Endodermal cell (in vitro differentiated cells): ENCODE results near the gene PLXDC1. TPM values are rescaled to one million over a fixed set of nuclear protein-coding genes. Genes with fewer than 3 reads are reported as not detected.

Experiments
- DNase-seq: peaks from one replicate; pipeline ENCODE4 v3.0.0-alpha.2; 2017
- H3K27ac ChIP-seq: 2 replicates; pipeline ENCODE4 v1.5.1; 2013; ENCODE audit warnings: mild to moderate bottlenecking, low read depth, low read length, moderate library complexity
- H3K27me3 ChIP-seq: 2 replicates; pipeline ENCODE4 v1.6.1; 2013; ENCODE audit warnings: mild to moderate bottlenecking, low read length, moderate library complexity; ENCODE audit not compliant: insufficient read depth, control insufficient read depth, poor library complexity, severe bottlenecking
- H3K36me3 ChIP-seq: 2 replicates; pipeline ENCODE4 v1.7.0; 2013; ENCODE audit warnings: mild to moderate bottlenecking, low read length, moderate library complexity; ENCODE audit not compliant: control insufficient read depth, insufficient read depth
- H3K4me1 ChIP-seq: one replicate; pipeline ENCODE4 v1.7.0; 2013; ENCODE audit warnings: low read length; ENCODE audit not compliant: control insufficient read depth, insufficient read depth
- H3K4me3 ChIP-seq: 2 replicates; pipeline ENCODE4 v1.5.1; 2013; ENCODE audit warnings: mild to moderate bottlenecking, low read length, moderate library complexity
- H3K9ac ChIP-seq: 2 replicates; pipeline ENCODE4 v1.6.1; 2013; ENCODE audit warnings: mild to moderate bottlenecking, low read length, moderate library complexity; ENCODE audit not compliant: poor library complexity, severe bottlenecking; ENCODE audit errors: extremely low read depth
- H3K9me3 ChIP-seq: 2 replicates; pipeline ENCODE4 v1.6.1; 2013; ENCODE audit warnings: mild to moderate bottlenecking, low read length, moderate library complexity; ENCODE audit not compliant: control insufficient read depth
- H3K27ac Mint-ChIP-seq: 2 replicates; pipeline ENCODE4 v1.8.0; 2020; ENCODE audit warnings: mixed read lengths
- H3K27me3 Mint-ChIP-seq: 2 replicates; pipeline ENCODE4 v1.8.0; 2021; ENCODE audit warnings: mild to moderate bottlenecking, mixed read lengths; ENCODE audit not compliant: insufficient read depth
- H3K36me3 Mint-ChIP-seq: 2 replicates; pipeline ENCODE4 v1.8.0; 2020; ENCODE audit warnings: low read depth, mixed read lengths
- H3K4me1 Mint-ChIP-seq: 2 replicates; pipeline ENCODE4 v1.8.0; 2020; ENCODE audit warnings: mixed read lengths
- H3K4me3 Mint-ChIP-seq: 2 replicates; pipeline ENCODE4 v1.8.0; 2020; ENCODE audit warnings: mild to moderate bottlenecking, moderate library complexity, mixed read lengths
- H3K9me3 Mint-ChIP-seq: 2 replicates; pipeline ENCODE4 v1.8.0; 2020; ENCODE audit warnings: mild to moderate bottlenecking, mixed read lengths
- whole genome bisulfite sequencing, 2 experiments: methylation state at CpG; one replicate each; pipeline versions ENCODE4 v1.1.5 to v1.1.7; 2013; ENCODE audit warnings: missing lambda C conversion rate in 2 of 2, mixed read lengths in 1 of 2; ENCODE audit not compliant: insufficient coverage in 1 of 2, insufficient read length in 1 of 2; 5-methylcytosine and 5-hydroxymethylcytosine counted together
- total RNA-seq, 2 donors: library from RNA; stranded (reverse); fragmentation: NEBNext Ultra II Directional in 1 of 2; extraction: Animal tissue kit (Norgen Biotek cat#: 25700) in 1 of 2; gene quantifications; 2 replicates in 1 of 2; 3 replicates in 1 of 2; pipeline ENCODE4 v1.2.1, GENCODE V29; 2021
- TF ChIP-seq, protein P1 (sequence below): fragments of 200-600 bp; sonication (generic); conservative IDR thresholded peaks from 2 replicates; pipeline ENCODE4 v1.5.0; 2021; ENCODE audit warnings: antibody characterized with exemption, mild to moderate bottlenecking

The PLXDC1 gene
- total RNA-seq, 2 donors from 2014 or later = 9.0 TPM

DNA sequence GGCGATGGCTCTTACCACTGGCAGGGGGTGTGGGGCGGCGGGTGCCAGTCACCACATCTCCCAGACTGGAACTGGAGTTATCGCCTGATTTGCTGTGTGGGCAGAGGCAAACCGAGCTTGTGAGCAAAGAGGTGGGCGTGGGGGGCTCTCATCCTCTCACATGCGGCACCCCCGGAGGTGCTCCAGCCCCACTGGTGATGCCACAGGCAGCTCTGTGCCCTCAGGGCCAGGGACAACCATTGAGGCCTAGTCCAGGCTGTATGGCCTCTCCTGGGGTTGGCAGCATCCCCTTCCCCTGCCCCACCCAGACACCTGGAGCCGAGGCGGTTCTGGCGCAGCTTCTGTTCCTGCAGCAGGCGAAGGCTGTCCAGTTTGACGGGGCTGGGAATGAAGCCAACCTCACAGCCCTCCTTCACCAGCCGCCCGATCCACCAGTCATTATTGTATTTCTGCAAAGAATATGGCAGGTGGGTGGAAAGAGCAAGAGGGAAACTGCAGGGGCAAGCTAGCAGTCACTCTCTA is 35.1 kb upstream of the PLXDC1 start:
- Histone ChIP-seq H3K4me3 (no peak overlapping the region), H3K27ac (no peak overlapping the region), H3K27me3 (no peaks in the 10 kb centered on the region), H3K9me3 (no peaks in the 10 kb centered on the region), H3K36me3 (peaks cover 18% of the 10 kb centered on the region), H3K4me1 (no peaks in the 10 kb centered on the region), H3K9ac (no peak overlapping the region)
- H3K27me3 Mint-ChIP-seq = no peaks in the 10 kb centered on the region
- 91% methylated on average over 9 to 15 of the region's 15 CpGs for WGBS, 2 experiments
- H3K9me3 Mint-ChIP-seq = no peaks in the 10 kb centered on the region
- H3K4me1 Mint-ChIP-seq = no peaks in the 10 kb centered on the region
- no peak overlapping the region for H3K4me3 Mint-ChIP-seq
- no peak overlapping the region for H3K27ac Mint-ChIP-seq
- peaks cover 29% of the 10 kb centered on the region for H3K36me3 Mint-ChIP-seq
- no peak for DNase-seq
- TF ChIP-seq, protein P1, sequence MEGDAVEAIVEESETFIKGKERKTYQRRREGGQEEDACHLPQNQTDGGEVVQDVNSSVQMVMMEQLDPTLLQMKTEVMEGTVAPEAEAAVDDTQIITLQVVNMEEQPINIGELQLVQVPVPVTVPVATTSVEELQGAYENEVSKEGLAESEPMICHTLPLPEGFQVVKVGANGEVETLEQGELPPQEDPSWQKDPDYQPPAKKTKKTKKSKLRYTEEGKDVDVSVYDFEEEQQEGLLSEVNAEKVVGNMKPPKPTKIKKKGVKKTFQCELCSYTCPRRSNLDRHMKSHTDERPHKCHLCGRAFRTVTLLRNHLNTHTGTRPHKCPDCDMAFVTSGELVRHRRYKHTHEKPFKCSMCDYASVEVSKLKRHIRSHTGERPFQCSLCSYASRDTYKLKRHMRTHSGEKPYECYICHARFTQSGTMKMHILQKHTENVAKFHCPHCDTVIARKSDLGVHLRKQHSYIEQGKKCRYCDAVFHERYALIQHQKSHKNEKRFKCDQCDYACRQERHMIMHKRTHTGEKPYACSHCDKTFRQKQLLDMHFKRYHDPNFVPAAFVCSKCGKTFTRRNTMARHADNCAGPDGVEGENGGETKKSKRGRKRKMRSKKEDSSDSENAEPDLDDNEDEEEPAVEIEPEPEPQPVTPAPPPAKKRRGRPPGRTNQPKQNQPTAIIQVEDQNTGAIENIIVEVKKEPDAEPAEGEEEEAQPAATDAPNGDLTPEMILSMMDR = no peak

- Histone ChIP-seq H3K4me1 (no peaks in the 10 kb centered on the region), H3K27me3 (no peaks in the 10 kb centered on the region), H3K36me3 (peaks cover 22% of the 10 kb centered on the region), H3K9me3 (no peaks in the 10 kb centered on the region), H3K9ac (no peak overlapping the region), H3K27ac (no peak overlapping the region), H3K4me3 (no peak overlapping the region)
- TF ChIP-seq, protein P1 = no peak
- Mint-ChIP-seq H3K4me3 (no peak overlapping the region), H3K9me3 (no peaks in the 10 kb centered on the region), H3K27me3 (no peaks in the 10 kb centered on the region), H3K36me3 (peaks cover 34% of the 10 kb centered on the region), H3K27ac (no peak overlapping the region), H3K4me1 (no peaks in the 10 kb centered on the region)
- WGBS, 2 experiments = 88 to 100% methylated on average over 3 to 10 of the region's 10 CpGs
- DNase-seq = no peak
These were observed 32.3 kb upstream of the PLXDC1 start for GRCh38 chr17:39183720-39184119.

DNA sequence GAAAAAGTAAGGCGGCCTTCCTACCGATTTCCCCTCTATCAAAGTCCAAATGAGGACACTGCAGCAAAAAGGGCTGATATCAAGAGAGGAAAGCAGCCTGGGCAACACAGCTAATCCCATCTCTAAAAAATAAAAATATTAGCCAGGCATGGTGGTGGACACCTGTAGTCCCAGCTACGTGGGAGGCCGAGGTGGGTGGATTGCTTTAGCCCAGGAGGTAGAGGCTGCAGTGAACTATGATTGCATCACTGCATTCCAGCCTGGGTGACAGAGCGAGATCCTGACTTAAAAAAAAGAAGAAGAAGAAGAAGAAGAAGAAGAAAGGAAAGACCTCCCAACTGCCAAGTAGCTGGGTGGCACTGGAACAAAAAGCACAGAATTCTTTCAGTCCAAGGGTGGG is 31.6 kb upstream of the PLXDC1 start:
- no peaks in the 10 kb centered on the region for H3K4me1 Mint-ChIP-seq
- no peak overlapping the region for H3K27ac Mint-ChIP-seq
- no peak overlapping the region for H3K4me3 Mint-ChIP-seq
- peaks cover 23% of the 10 kb centered on the region for H3K36me3 ChIP-seq
- H3K27me3 Mint-ChIP-seq = no peaks in the 10 kb centered on the region
- WGBS, 2 experiments = 89 to 90% methylated on average over 3 to 5 of the region's 5 CpGs
- no peak overlapping the region for H3K27ac ChIP-seq
- TF ChIP-seq, protein P1 = no peak
- no peaks in the 10 kb centered on the region for H3K27me3 ChIP-seq
- no peak for DNase-seq
- no peaks in the 10 kb centered on the region for H3K9me3 ChIP-seq
- peaks cover 38% of the 10 kb centered on the region for H3K36me3 Mint-ChIP-seq
- no peak overlapping the region for H3K9ac ChIP-seq
- no peaks in the 10 kb centered on the region for H3K4me1 ChIP-seq
- H3K4me3 ChIP-seq = no peak overlapping the region
- no peaks in the 10 kb centered on the region for H3K9me3 Mint-ChIP-seq
